SK-N-MC (cell line): ENCODE data around the gene LTBP1.

Source experiments
- EZH2 ChIP-seq: fragments of 200-600 bp; sonication (generic); IDR thresholded peaks from one replicate; pipeline ENCODE4 v1.6.1; 2017; ENCODE audit warnings: antibody characterized with exemption
- POLR2AphosphoS5 ChIP-seq: IDR thresholded peaks from 2 replicates; pipeline ENCODE4 v1.6.1; 2012; ENCODE audit warnings: mild to moderate bottlenecking, low read depth, low read length, borderline replicate concordance

- TF ChIP-seq POLR2AphosphoS5 (no peak), EZH2 (no peak)
Observed at GRCh38 chr2:33443274-33443829, 496.6 kb downstream of the LTBP1 start.
